Right kidney (tissue), 9 donors: ENCODE data around the gene PLEKHN1.

Experiments
- DNase-seq: peaks from one replicate; pipeline ENCODE4 v3.0.0-alpha.2; 2016
- long read RNA-seq, 8 donors: transcript quantifications; one replicate each; lab custom pipeline, GENCODE V29; 2026

The PLEKHN1 gene
- long read RNA-seq, donor 1: 0 reads
- long read RNA-seq, donor 2: 0 reads
- long read RNA-seq, donor 3: 0 reads
- long read RNA-seq, donor 4: 0 reads
- long read RNA-seq, donor 5: 0 reads
- long read RNA-seq, donor 6: 0 reads
- long read RNA-seq, donor 7: 0 reads
- long read RNA-seq, donor 8, partial matches to known transcripts: 135 of 157 reads
- long read RNA-seq, donor 8, other reads (novel, unspliced or antisense): 22 of 157 reads

- DNase-seq: no peak
These were observed at the start of gene PLEKHN1 for GRCh38 chr1:966135-966703. TSS of gene PLEKHN1 (plus strand) at chr1:966482. CDS start at chr1:966532, 50 bp downstream.

DNA sequence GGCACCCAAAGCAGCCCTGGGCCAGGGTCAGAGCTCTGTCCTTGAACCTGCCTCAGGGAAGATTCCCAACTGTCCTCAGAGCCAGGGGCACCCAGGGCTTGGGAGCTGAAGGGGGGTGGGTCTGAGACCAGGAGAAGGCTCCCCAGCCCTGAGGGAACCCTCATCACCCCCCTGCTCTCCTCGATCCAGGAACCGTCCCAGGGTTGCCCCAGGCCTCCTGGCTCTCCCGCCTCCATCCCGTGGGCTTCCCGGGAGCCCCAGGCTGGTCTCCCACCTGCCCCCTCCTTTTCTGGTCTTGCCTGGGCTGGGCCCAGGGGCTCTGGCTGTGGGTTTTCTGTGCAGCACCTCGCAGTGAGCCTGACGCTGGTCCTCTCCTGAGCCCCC is 49.2 kb upstream of the PLEKHN1 start:
- DNase-seq: no peak

DNA sequence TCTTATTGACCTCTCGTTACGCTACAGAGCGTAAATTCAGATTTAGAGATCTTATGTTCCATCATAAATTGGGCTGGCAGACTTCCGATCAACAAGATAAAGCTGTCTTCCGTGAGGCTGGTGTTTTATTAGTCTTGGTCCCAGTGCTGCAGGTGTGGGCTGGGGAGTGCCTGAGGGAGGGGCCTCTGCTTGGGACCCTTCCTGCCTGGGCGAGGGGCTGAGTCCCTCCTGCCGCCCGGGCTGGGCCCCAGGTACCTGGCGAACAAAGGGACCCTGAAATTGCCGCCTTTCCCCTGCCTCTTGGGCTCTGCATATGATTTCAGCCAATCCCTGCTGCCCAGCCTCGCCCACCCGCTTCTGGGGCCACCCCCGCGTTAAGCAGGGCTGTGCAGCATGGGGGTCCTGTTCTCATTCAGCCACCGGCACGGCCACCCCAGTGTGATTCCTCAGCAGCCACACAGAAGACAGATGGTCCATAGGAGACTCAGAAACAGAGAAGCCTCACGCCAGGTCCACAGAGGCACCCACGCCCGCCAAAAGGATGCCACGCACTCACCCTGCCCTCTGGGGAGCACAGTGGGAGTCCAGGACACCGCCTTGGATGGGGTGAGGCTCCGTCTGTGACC is 48.7 kb upstream of the PLEKHN1 start:
- no peak for DNase-seq

DNA sequence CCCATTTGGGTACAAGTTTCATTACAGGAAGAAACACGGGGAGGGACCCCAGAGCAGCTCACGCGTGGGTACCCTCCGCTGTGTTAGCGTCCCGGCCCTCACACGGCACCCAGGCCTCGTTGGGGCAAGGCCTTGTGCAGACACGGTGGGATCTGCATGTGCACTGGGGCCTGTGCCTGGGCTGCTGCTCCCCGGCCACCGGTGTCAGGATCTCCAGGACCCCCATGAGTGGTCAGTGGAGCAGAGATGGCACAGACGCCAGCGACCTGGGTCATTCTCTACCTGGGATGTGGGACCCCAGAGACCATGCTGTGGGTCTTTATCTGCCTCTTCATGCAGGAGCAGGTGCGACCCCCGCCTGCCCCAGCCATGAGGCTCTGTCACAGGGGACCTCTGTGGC is 47.9 kb upstream of the PLEKHN1 start:
- DNase-seq: no peak

DNA sequence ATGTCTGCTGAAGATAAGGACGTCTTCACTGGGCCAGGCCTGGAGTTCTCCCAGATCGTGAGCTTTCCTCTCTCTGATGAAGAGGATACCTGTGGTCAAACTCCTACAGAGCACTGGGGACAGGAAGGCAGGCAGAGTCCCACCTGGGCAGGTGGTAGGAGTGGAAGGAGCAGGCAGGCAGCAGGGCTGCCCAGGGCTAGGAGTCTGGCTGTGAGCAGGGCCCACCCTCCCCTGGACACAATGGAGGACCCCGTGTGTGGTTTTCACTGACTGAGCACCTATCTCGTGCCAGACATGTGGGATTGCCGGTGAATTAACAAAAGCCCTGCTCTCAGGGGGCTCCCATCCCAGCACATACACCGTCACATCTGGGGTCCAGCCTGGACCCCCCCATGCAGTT is 47.4 kb upstream of the PLEKHN1 start:
- DNase-seq: peak; percentile 26

DNA sequence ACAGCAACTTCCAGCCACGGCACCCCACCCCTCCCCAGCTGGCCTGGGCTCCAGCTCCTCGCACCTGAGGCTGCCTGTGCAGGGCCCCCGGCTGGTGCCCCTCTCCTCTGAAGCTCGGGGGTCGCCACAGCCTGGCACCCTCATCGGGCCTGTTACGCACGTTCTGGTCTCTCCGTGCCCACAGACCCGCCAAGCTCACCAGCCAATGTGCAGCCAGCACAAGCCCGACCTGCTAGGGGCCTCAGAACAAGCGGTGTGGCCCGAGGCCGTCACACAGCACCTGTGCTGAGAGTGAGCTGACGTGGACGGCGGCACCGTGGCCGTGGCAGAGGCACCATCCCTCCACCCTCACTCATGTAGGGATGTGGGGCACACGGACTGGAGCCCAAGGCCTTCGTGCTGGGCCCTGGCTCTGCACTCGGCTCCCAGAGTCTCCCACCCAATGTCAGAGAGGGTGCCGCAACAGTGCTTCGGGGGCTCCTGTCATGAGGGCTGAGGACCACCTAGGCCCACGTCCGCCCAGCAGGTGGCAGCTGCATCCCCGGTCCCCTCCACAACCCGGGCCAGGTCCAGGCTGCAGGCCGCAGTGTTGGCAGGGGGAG is 46.9 kb upstream of the PLEKHN1 start:
- DNase-seq: no peak

DNA sequence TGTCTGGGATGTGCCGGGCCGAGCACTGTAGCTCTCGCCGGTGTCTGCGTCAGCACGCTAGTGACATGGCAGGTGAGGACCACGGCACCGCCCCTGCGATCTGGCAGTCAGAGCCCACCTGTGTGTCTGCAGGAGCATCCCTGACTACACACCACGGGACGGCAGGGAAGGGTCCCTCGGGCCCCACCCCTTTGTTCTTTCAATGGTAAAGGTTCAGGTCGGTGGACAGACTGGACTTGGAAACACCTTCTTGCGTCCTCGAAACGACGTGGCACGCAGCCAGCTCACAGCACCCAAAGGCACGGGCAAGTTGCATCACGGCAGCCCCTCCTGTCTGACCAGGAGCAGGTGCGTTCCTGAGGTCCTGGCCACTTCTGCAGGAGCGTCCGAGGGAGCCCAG is 46.3 kb upstream of the PLEKHN1 start:
- no peak for DNase-seq

GRCh38 chr1:920521-920920 is 45.8 kb upstream of the PLEKHN1 start:
- DNase-seq: no peak

DNA sequence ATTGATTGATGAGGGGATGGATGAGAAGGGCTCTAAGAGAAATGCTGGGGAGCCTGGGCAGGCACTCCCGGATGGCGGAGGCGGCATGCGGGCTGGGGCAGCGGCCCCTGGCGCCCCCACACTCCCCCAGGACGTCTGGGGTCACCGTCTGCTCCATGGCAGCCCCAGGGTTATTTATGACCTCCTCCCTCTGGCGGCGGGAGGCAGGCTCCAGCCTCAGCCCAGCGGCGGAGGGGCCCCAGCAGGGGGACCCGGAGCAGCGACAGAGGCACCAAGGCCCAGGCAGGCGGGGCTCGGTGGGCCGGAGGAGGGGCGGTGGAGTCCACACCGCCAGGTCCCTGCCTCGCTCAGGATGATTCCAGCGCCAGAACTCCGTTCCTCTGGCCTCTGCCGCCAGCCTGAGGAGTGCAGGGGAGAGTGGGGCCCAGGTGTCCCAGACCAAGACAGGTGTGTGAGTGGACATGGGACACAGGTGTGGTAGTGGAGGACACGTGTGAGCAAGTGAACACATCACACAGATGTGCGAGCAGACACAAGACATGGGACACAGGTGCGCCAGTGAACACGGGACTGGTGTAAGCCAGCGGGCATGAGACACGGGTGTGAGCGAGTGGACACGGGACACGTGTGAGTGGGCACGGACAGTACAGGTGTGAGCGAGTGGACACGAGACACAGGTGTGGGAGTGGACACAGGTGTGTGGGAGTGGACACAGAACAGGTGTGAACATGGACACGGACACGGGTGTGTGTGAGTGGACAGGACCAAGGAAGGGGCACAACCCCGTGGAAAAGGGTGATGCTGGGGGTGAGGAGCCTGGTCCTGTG is 45.1 kb upstream of the PLEKHN1 start:
- peak; percentile 88 for DNase-seq

- DNase-seq: peak; percentile 80
These were observed 42.9 kb upstream of the PLEKHN1 start, which contains the start of gene SAMD11 for GRCh38 chr1:923131-923990. TSS of gene SAMD11 (plus strand) at chr1:923923. CDS start at chr1:924432, 509 bp downstream.

DNA sequence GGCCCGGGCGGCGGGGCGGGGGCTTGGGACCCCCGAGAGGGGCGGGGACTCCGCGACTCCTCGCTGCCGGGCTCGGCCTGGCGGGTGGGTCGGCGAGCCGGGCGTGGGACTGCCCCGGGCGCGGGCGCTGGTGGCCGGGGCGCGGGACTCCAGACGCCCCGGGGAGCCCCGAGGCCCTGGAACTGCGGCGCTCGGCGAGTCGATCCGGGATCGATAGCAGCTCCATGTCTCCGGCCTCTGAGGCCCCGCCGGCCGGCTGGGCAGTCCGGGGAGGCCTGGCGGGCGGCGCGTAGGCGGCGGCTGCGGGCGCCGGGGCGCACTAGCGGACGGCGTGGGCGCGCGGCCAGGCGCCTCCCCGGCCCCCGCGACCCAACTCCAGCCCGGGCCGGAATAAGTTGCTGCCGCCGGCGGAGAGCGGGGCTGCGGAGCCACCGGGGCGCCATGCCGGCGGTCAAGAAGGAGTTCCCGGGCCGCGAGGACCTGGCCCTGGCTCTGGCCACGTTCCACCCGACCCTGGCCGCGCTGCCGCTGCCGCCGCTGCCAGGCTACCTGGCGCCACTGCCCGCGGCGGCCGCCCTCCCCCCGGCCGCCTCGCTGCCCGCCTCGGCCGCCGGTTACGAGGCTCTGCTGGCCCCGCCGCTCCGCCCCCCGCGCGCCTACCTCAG is 42.2 kb upstream of the PLEKHN1 start:
- peak; percentile 66 for DNase-seq

- DNase-seq: peak; percentile 74
These were observed 41.4 kb upstream of the PLEKHN1 start for GRCh38 chr1:924656-925560.

GRCh38 chr1:925561-926421 is 40.5 kb upstream of the PLEKHN1 start:
- peak; percentile 62 for DNase-seq

DNA sequence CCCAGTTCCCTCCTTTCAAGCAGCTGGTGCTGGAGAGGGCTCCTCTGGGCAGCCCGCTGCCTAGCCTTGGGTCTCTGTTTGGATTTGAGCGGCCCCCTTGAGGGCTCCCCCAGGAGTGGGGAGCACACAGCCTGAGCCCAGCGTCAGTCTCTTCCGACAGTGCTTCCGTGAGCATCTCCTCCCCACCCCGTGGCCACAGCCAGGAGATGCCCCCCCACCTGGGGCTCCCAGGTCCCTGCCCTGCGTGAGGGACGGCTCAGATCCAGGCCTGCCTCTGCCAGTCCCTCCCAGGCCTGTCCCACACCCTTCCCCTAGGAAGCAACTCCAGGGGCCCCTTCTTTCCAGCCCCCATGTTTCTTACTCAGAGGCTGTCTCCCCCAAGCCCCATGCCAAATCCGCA is 39.0 kb upstream of the PLEKHN1 start:
- DNase-seq: no peak

- DNase-seq: no peak
These were observed 38.5 kb upstream of the PLEKHN1 start for GRCh38 chr1:927748-928147.

- DNase-seq: peak; percentile 11
These were observed 37.2 kb upstream of the PLEKHN1 start for GRCh38 chr1:928825-929661.

GRCh38 chr1:929712-930632 is 36.3 kb upstream of the PLEKHN1 start:
- no peak for DNase-seq
